Measurements from ENCODE around the gene LIN9.

Gene LIN9

GRCh38 chr1:226293553-226293920 lies 15.4 kb downstream of the LIN9 start:
- TF ChIP-seq CTCF (IDR thresholded peaks at IDR 0.05; ENCODE audit: poor library complexity, severe bottlenecking): no peak
- no peak for ATAC-seq (ENCODE audit: low read depth)
- Histone ChIP-seq H3K4me3 (ENCODE audit: severe bottlenecking) (no peak overlapping the region), H3K27ac (ENCODE audit: poor library complexity, severe bottlenecking) (no peak overlapping the region), H3K4me1 (ENCODE audit: insufficient read depth, poor library complexity, severe bottlenecking) (no peaks in the 10 kb centered on the region), H3K36me3 (ENCODE audit: low read depth) (no peaks in the 10 kb centered on the region; the same call in 1 of the 2 replicates), H3K9me3 (ENCODE audit: severe bottlenecking) (no peaks in the 10 kb centered on the region), H3K27me3 (ENCODE audit: insufficient read depth, poor library complexity, severe bottlenecking) (no peaks in the 10 kb centered on the region)
- no peak for DNase-seq (ENCODE audit: low spot score)

- H3K4me1 ChIP-seq (ENCODE audit: insufficient read depth, poor library complexity, severe bottlenecking): no peaks in the 10 kb centered on the region
- H3K36me3 ChIP-seq (ENCODE audit: low read depth): no peaks in the 10 kb centered on the region; the same call in 1 of the 2 replicates
- DNase-seq (ENCODE audit: low spot score): no peak
- no peak for TF ChIP-seq CTCF (IDR thresholded peaks at IDR 0.05; ENCODE audit: poor library complexity, severe bottlenecking)
- H3K4me3 ChIP-seq (ENCODE audit: severe bottlenecking): no peak overlapping the region
- no peak overlapping the region for H3K27ac ChIP-seq (ENCODE audit: poor library complexity, severe bottlenecking)
- H3K27me3 ChIP-seq (ENCODE audit: insufficient read depth, poor library complexity, severe bottlenecking): no peaks in the 10 kb centered on the region
- H3K9me3 ChIP-seq (ENCODE audit: severe bottlenecking): no peaks in the 10 kb centered on the region
- ATAC-seq (ENCODE audit: low read depth): no peak
These were observed 16.0 kb downstream of the LIN9 start for GRCh38 chr1:226292874-226293552.

GRCh38 chr1:226287587-226287986 lies 21.4 kb downstream of the LIN9 start:
- no peaks in the 10 kb centered on the region for H3K4me1 ChIP-seq (ENCODE audit: insufficient read depth, poor library complexity, severe bottlenecking)
- ATAC-seq (ENCODE audit: low read depth) (no peak), DNase-seq (ENCODE audit: low spot score) (no peak)
- no peak for TF ChIP-seq CTCF (IDR thresholded peaks at IDR 0.05; ENCODE audit: poor library complexity, severe bottlenecking)
- H3K27ac ChIP-seq (ENCODE audit: poor library complexity, severe bottlenecking): no peak overlapping the region
- no peaks in the 10 kb centered on the region; the same call in 1 of the 2 replicates for H3K36me3 ChIP-seq (ENCODE audit: low read depth)
- no peaks in the 10 kb centered on the region for H3K9me3 ChIP-seq (ENCODE audit: severe bottlenecking)
- H3K27me3 ChIP-seq (ENCODE audit: insufficient read depth, poor library complexity, severe bottlenecking): no peaks in the 10 kb centered on the region
- H3K4me3 ChIP-seq (ENCODE audit: severe bottlenecking): no peak overlapping the region

GRCh38 chr1:226281058-226281457 lies 27.9 kb downstream of the LIN9 start:
- DNase-seq (ENCODE audit: low spot score): no peak
- ATAC-seq (ENCODE audit: low read depth): no peak
- no peak overlapping the region for H3K27ac ChIP-seq (ENCODE audit: poor library complexity, severe bottlenecking)
- no peaks in the 10 kb centered on the region for H3K9me3 ChIP-seq (ENCODE audit: severe bottlenecking)
- H3K27me3 ChIP-seq (ENCODE audit: insufficient read depth, poor library complexity, severe bottlenecking): no peaks in the 10 kb centered on the region
- no peaks in the 10 kb centered on the region for H3K4me1 ChIP-seq (ENCODE audit: insufficient read depth, poor library complexity, severe bottlenecking)
- TF ChIP-seq CTCF (IDR thresholded peaks at IDR 0.05; ENCODE audit: poor library complexity, severe bottlenecking): no peak
- no peaks in the 10 kb centered on the region; the same call in 1 of the 2 replicates for H3K36me3 ChIP-seq (ENCODE audit: low read depth)
- no peak overlapping the region for H3K4me3 ChIP-seq (ENCODE audit: severe bottlenecking)

GRCh38 chr1:226279498-226279897 lies 29.5 kb downstream of the LIN9 start:
- Histone ChIP-seq H3K9me3 (ENCODE audit: severe bottlenecking) (no peaks in the 10 kb centered on the region), H3K27me3 (ENCODE audit: insufficient read depth, poor library complexity, severe bottlenecking) (no peaks in the 10 kb centered on the region), H3K36me3 (ENCODE audit: low read depth) (no peaks in the 10 kb centered on the region), H3K4me1 (ENCODE audit: insufficient read depth, poor library complexity, severe bottlenecking) (no peaks in the 10 kb centered on the region), H3K4me3 (ENCODE audit: severe bottlenecking) (no peak overlapping the region), H3K27ac (ENCODE audit: poor library complexity, severe bottlenecking) (no peak overlapping the region)
- no peak for DNase-seq (ENCODE audit: low spot score)
- TF ChIP-seq CTCF (IDR thresholded peaks at IDR 0.05; ENCODE audit: poor library complexity, severe bottlenecking): no peak
- no peak for ATAC-seq (ENCODE audit: low read depth)

All from RWPE2 (cell line).